HepG2 (cell line): ENCODE results near the gene SLC29A2. TPM values are rescaled to one million over a fixed set of nuclear protein-coding genes. Genes with fewer than 3 reads are reported as not detected.

Experiments used
- ATF7-NPFF ChIP-seq: sonication (generic); formaldehyde crosslinking; IDR thresholded peaks from 2 replicates; pipeline ENCODE4 v1.8.1; 2023; ENCODE audit warnings: mild to moderate bottlenecking, low read depth, missing genetic modification reagents, moderate library complexity
- CBX1 ChIP-seq: IDR thresholded peaks from one replicate; pipeline ENCODE4 v1.6.1; 2016; ENCODE audit warnings: antibody characterized with exemption, low read depth
- CSRNP1 ChIP-seq: sonication (generic); formaldehyde crosslinking; IDR thresholded peaks from 2 replicates; pipeline ENCODE4 v1.8.1; 2023; ENCODE audit warnings: mild to moderate bottlenecking, missing genetic modification reagents
- DMAP1 ChIP-seq: IDR thresholded peaks from 2 replicates; pipeline ENCODE4 v1.6.1; 2016
- ELF3 ChIP-seq: IDR thresholded peaks from 2 replicates; pipeline ENCODE4 v1.6.1; 2016; ENCODE audit warnings: missing genetic modification reagents, missing compliant biosample characterization
- GMEB2 ChIP-seq: IDR thresholded peaks from 2 replicates; pipeline ENCODE4 v1.6.1; 2016; ENCODE audit warnings: missing biosample characterization, missing genetic modification reagents, low read depth
- HDAC1 ChIP-seq: sonication (generic); formaldehyde crosslinking; IDR thresholded peaks from 2 replicates; pipeline ENCODE4 v1.5.1; 2020; ENCODE audit warnings: mild to moderate bottlenecking, missing genetic modification reagents
- JDP2 ChIP-seq: sonication (generic); formaldehyde crosslinking; IDR thresholded peaks from 2 replicates; pipeline ENCODE4 v1.8.1; 2022; ENCODE audit warnings: missing genetic modification reagents, borderline replicate concordance
- JUN ChIP-seq: sonication (generic); formaldehyde crosslinking; IDR thresholded peaks from 2 replicates; pipeline ENCODE4 v1.4.0; 2020; ENCODE audit warnings: mild to moderate bottlenecking, missing genetic modification reagents
- MAFK ChIP-seq, 2 experiments: IDR thresholded peaks in 1 of 2; conservative IDR thresholded peaks in 1 of 2; 2 replicates each; pipeline ENCODE4 v1.6.1; 2011; ENCODE audit warnings: improper control_type of control experiment in 2 of 2, low read length in 2 of 2
- MBNL3 ChIP-seq: fragments of 250-450 bp; sonication (Bioruptor Pico); conservative IDR thresholded peaks from 2 replicates; pipeline ENCODE4 v1.8.0; 2022; ENCODE audit warnings: mild to moderate bottlenecking, inconsistent platforms
- ONECUT2 ChIP-seq: sonication (generic); formaldehyde crosslinking; IDR thresholded peaks from 2 replicates; pipeline ENCODE4 v1.4.0; 2020; ENCODE audit warnings: missing genetic modification reagents
- PITX1 ChIP-seq: sonication (generic); formaldehyde crosslinking; IDR thresholded peaks from 2 replicates; pipeline ENCODE4 v1.5.1; 2020; ENCODE audit warnings: mild to moderate bottlenecking, missing genetic modification reagents
- REL ChIP-seq: sonication (generic); formaldehyde crosslinking; conservative IDR thresholded peaks from 2 replicates; pipeline ENCODE4 v1.8.0; 2022; ENCODE audit warnings: mild to moderate bottlenecking, missing genetic modification reagents, moderate library complexity
- RFX1 ChIP-seq: fragments of 450-650 bp; IDR thresholded peaks from 2 replicates; pipeline ENCODE4 v1.6.1; 2017
- RXRA ChIP-seq: sonication (generic); formaldehyde crosslinking; IDR thresholded peaks from 2 replicates; pipeline ENCODE4 v1.5.1; 2020; ENCODE audit warnings: missing genetic modification reagents
- SKIL ChIP-seq: sonication (generic); formaldehyde crosslinking; IDR thresholded peaks from 2 replicates; pipeline ENCODE4 v1.8.0; 2022; ENCODE audit warnings: missing genetic modification reagents, mild to moderate bottlenecking, moderate library complexity, borderline replicate concordance
- ZBTB21 ChIP-seq: sonication (generic); formaldehyde crosslinking; IDR thresholded peaks from 2 replicates; pipeline ENCODE4 v1.4.0; 2020; ENCODE audit warnings: missing genetic modification reagents
- ZFP82 ChIP-seq: sonication (generic); formaldehyde crosslinking; IDR thresholded peaks from 2 replicates; pipeline ENCODE4 v1.5.1; 2020; ENCODE audit warnings: mild to moderate bottlenecking, missing genetic modification reagents, borderline replicate concordance
- ZNF513 ChIP-seq: sonication (generic); formaldehyde crosslinking; conservative IDR thresholded peaks from 2 replicates; pipeline ENCODE4 v1.5.0; 2020; ENCODE audit warnings: missing genetic modification reagents
- ZNF747 ChIP-seq: sonication (generic); formaldehyde crosslinking; IDR thresholded peaks from 2 replicates; pipeline ENCODE4 v1.8.1; 2023; ENCODE audit warnings: missing genetic modification reagents, mild to moderate bottlenecking, borderline replicate concordance
- ZNF773 ChIP-seq: sonication (generic); formaldehyde crosslinking; IDR thresholded peaks from 2 replicates; pipeline ENCODE4 v1.4.0; 2020; ENCODE audit warnings: missing genetic modification reagents, borderline replicate concordance
- ZNF776 ChIP-seq: sonication (generic); formaldehyde crosslinking; IDR thresholded peaks from 2 replicates; pipeline ENCODE4 v1.4.0; 2020; ENCODE audit warnings: mild to moderate bottlenecking, missing genetic modification reagents
- polyA plus RNA-seq, 8 experiments: library from polyadenylated mRNA; depleted of rRNA in 3 of 8; stranded (reverse) in 7 of 8; unstranded in 1 of 8; fragments of >200 nt; fragmentation: Illumina TruSeq in 4 of 8; extraction: Trizol in 4 of 8; gene quantifications; 2 replicates each; pipeline versions ENCODE4 v1.2.1 to v1.2.3, GENCODE V29; 2011 to 2016; ENCODE audit warnings: low read depth in 4 of 8, missing spikeins in 1 of 8, mixed read lengths in 1 of 8; ENCODE audit not compliant: insufficient read depth in 1 of 8
- total RNA-seq, 5 experiments: library from RNA; depleted of rRNA; stranded (reverse); fragments of >200 nt; fragmentation: Illumina TruSeq; extraction: Trizol; gene quantifications; 2 replicates each; pipeline ENCODE4 v1.2.3, GENCODE V29; 2016; ENCODE audit warnings: low read depth in 1 of 5

SLC29A2 gene
- total and polyA plus RNA-seq, 2 of the 13 experiments (the other 11 are each of a cell fraction or from before 2014, with no cell fraction given) = 0.63 to 0.66 TPM

- TF ChIP-seq ZBTB21 (CRISPR knock-in tag) (no peak), CSRNP1 (CRISPR knock-in tag) (no peak), HDAC1 (CRISPR knock-in tag) (peak; percentile 42; the same call in 1 of the 2 replicates), PITX1 (CRISPR knock-in tag) (peak; percentile 84), ZFP82 (CRISPR knock-in tag) (no peak), REL (CRISPR knock-in tag) (no peak), GMEB2 (CRISPR knock-in tag) (no peak), ZNF773 (no peak), RFX1 (peak; percentile 38; the same call in 1 of the 2 replicates), ZNF776 (CRISPR knock-in tag) (no peak), SKIL (CRISPR knock-in tag) (no peak), MAFK (conservative IDR thresholded peaks at IDR 0.05 in 1 of 2, IDR thresholded peaks at IDR 0.05 in 1 of 2; ENCODE audit: low read length in 2 of 2) (0 out of 4 replicates have a peak, but pooled peaks of 1 of the 2 experiments have one; percentile 8), DMAP1 (CRISPR knock-in tag) (no peak), CBX1 (no peak), RXRA (CRISPR knock-in tag) (peak; percentile 38; the same call in 1 of the 2 replicates), JUN (no peak), MBNL3 (CRISPR knock-in tag) (no peak), ATF7-NPFF (no peak), ZNF747 (CRISPR knock-in tag) (no peak), ELF3 (0 out of 2 replicates have a peak, but pooled peaks have one; percentile 38), JDP2 (CRISPR knock-in tag) (no peak), ZNF513 (no peak), ONECUT2 (CRISPR knock-in tag) (no peak)
Observed at GRCh38 chr11:66408488-66409214, 37.1 kb upstream of the SLC29A2 start (continued).
